Sciatic nerve (tissue), 2 donors: ENCODE data around the gene SEMA6B. TPM values are rescaled to one million over a fixed set of nuclear protein-coding genes. Genes with fewer than 3 reads are reported as not detected.
"Not testable (repeated sequence)": the region's sequence is repeated elsewhere in the genome, so short reads cannot be mapped to it uniquely, and the experiment has no call there.

ENCODE experiments used
- ATAC-seq: fragments of 200-7000 bp; cut with Tn5 transposase; one replicate; pipeline ENCODE4 v1.9.1; 2020; ENCODE audit warnings: mild to moderate bottlenecking, moderate library complexity
- DNase-seq: peaks from one replicate; pipeline ENCODE4 v3.0.0-alpha.2; 2020; ENCODE audit warnings: low spot score
- intact Hi-C: fragments of 100-400 bp; cut with DNase I; formaldehyde crosslinking; loops from one replicate; pipeline ENCODE4 v1.14.2; 2022
- total RNA-seq: library from RNA; stranded (reverse); fragmentation: NEBNext Ultra II Directional; extraction: Animal tissue kit (Norgen Biotek cat#: 25700); gene quantifications from one replicate; pipeline ENCODE4 v1.2.1, GENCODE V29; 2021
- donor health status: DM: no; HTN: no; CAD: no.
- donor health status: DM: no; HTN: no; CAD: no.

Gene SEMA6B
- total RNA-seq, 1 donor from 2014 or later = 28.2 TPM

GRCh38 chr19:4538601-4538954 lies 20.9 kb downstream of the SEMA6B start:
- intact Hi-C loops = loop anchor here (10.0 kb wide), 1 partner anchor 476 kb away; no protein-coding TSS in a partner anchor
- ATAC-seq = no peak

GRCh38 chr19:4537953-4538600 lies 21.4 kb downstream of the SEMA6B start:
- intact Hi-C loops = loop anchor here (10.0 kb wide), 1 partner anchor 477 kb away; no protein-coding TSS in a partner anchor
- DNase-seq = no peak
- ATAC-seq = no peak

More at GRCh38 chr19:4538601-4538954, 20.9 kb downstream of the SEMA6B start:
- DNase-seq = no peak

DNA sequence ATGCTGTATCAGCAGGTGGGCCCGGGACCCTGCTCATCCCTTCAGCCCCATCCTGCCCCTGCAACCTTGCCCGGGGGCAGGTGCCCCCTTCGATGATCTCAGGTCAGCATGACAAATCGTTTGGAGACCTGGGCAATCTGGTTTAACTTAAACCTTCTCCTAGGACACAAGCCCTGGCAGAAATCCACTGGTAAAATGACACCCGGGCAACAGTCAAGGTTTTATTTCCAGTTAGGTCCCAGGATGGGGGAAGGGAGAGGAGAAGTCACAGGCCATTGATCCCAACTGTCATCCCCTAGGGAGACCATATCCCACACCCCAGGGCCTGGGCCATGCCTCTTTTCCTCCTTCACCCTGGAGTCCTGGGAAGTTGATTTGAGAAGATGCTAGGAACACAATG lies 22.7 kb downstream of the SEMA6B start:
- DNase-seq = no peak

GRCh38 chr19:4534836-4535658 lies 24.4 kb downstream of the SEMA6B start, which contains the start of gene PLIN5:
Gene PLIN5 (minus strand): TSS chr19:4535224. CDS start chr19:4534074, 1,150 bp downstream.
- ATAC-seq (peak; percentile 81), DNase-seq (peak; percentile 82)
- intact Hi-C loops = loop anchor here (10.0 kb wide), 1 partner anchor 480 kb away; no protein-coding TSS in a partner anchor

More for the DNA sequence above, 22.7 kb downstream of the SEMA6B start:
- ATAC-seq = no peak
- intact Hi-C loops = loop anchor here (10.0 kb wide), 1 partner anchor 478 kb away; no protein-coding TSS in a partner anchor

GRCh38 chr19:4533835-4534424 lies 25.6 kb downstream of the SEMA6B start:
- intact Hi-C loops = loop anchor here (10.0 kb wide), 1 partner anchor 481 kb away; no protein-coding TSS in a partner anchor
- DNase-seq = no peak
- ATAC-seq = no peak

DNA sequence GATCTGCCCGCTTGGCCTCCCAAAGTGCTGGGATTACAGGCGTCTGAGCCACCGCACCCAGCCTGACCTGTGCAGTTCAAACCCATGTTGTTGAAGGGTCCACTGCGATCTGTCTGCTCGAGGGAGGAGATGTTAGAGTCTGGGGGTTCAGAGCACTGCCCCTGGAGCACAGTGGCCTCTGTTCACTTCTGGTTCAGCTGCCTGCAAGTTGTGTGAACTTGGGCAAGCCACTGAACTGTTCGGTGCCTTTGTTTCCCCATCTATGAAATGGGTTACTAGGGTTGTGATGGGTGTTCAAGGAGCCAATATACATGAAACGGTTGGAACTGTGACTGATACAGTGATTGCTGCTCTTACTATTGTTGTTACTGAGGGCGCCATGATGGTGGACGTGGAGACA lies 26.1 kb downstream of the SEMA6B start:
- DNase-seq = no peak
- intact Hi-C loops = loop anchor here (10.0 kb wide), 1 partner anchor 481 kb away; no protein-coding TSS in a partner anchor
- ATAC-seq = no peak

DNA sequence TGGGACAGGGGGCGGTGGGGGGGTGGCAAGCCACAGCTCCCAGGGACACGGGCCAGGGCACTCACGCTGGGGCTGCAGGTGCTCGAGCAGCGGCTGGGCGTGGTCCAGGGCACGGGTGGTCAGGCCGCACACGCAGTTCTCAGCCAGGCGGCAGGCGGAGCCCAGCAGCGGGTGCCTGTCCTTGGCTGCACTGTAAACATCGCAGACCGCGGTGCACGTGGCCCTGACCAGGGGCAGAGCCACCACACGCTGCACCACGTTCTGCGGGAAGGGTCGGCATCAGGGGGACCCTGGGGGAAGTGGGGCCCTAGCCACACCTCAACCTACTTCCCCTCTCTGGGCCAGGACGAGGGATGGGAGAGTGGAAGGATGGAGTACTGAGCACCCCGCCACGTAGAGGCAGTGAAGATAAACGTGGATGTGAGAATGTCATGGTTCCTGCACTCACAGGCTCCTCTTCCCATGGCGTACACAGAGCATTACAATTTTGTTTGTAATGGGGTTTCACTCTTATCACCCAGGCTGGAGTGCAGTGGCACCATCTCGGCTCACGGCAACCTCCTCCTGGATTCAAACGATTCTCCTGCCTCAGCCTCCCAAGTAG lies 27.8 kb downstream of the SEMA6B start:
- no peak for ATAC-seq
- DNase-seq = no peak
- intact Hi-C loops = loop anchor here (10.0 kb wide), 1 partner anchor 483 kb away; no protein-coding TSS in a partner anchor

DNA sequence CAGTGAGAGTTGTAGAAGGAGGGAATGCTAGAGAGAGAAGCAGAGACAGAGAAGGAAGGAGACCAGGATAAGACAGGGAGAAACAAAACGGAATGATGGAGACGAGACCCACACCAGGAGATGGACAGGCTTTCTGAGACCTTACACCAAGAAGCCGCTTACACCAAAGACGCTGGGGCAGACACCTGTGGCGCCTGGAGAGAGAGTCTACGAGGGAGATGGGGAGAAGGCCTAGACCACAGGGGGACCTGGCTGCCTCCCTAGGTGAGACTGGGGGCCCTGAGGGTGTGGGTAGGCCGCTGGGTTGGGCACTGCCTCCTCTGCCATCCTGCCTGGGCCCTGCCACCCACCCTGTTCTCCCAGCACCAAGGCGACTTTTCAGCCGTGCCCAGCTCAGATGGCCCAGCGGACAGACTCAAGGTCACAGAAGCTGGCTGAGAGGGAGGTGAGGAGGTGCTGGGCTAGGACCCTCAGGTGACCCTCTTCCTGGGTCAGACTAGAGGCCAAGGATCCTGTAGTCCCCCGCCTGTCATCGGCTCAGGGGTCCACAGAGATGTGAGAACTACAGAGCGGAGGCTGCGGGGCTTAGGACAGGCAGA lies 29.5 kb downstream of the SEMA6B start:
- DNase-seq = no peak
- no peak for ATAC-seq
- intact Hi-C loops = loop anchor here (10.0 kb wide), 1 partner anchor 485 kb away; no protein-coding TSS in a partner anchor

DNA sequence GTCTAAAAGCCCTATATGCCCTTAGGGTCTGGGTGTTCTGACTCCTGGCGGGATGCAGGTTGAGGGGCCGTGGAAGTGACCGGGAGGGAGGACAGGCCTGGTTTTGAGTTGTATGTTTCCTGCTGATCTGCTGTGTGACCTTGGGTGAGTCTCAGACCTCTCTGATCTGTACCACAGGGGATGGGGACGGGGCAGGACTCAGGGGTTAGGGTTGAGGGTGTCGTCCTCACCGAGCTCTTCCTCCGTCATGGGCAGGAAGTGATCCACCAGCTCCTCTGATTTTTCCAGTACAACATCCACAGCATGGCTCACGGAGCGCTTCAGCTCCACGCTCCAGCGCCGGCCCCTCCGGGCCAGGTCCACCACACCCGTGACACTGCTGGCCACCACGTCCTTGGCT lies 30.6 kb downstream of the SEMA6B start:
- DNase-seq = no peak

DNA sequence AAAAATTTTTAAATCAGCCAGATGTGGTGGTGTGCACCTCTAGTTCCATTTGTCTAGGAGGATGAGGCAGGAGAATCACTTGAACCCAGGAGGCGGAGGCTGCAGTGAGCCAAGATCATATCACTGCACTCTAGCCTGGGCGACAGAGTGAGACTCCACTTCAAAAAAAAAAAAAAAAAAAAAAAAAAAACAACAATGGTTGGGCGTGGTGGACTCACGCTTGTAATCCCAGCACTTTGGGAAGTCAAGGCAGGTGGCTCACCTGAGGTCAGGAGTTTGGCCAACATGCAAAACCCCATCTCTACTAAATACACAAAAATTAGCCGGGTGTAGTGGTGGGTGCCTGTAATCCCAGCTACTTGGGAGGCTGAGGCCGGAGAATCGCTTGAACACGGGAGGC lies 32.1 kb downstream of the SEMA6B start:
- intact Hi-C loops, ATAC-seq, DNase-seq: not testable (repeated sequence)

More for the DNA sequence above, 30.6 kb downstream of the SEMA6B start:
- no peak for ATAC-seq
- intact Hi-C loops = no loop called here

DNA sequence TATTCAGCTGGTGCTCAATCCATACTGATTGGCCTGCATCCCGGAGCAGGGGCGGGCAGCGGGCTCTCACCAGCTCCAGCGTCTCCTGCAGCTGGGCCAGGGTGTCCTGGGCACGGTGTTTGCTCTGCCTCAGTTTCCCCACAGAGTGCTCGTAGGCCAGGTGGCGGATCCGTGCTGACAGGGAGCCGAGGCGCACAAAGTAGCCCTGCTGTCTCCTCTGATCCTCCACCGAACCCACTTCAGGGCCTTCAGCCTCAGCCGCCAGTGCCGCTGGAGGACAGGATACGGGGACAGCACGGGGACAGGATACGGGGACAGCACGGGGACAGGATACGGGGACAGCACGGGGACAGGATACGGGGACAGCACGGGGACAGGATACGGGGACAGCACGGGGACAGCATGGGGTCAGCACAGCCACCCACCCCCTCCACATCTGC lies 33.9 kb downstream of the SEMA6B start:
- no peak for DNase-seq
- no peak for ATAC-seq
- intact Hi-C loops = no loop called here

- intact Hi-C loops = no loop called here
- ATAC-seq = peak; percentile 57
- peak; percentile 80 for DNase-seq
Observed at GRCh38 chr19:4524808-4525562, 34.5 kb downstream of the SEMA6B start.

DNA sequence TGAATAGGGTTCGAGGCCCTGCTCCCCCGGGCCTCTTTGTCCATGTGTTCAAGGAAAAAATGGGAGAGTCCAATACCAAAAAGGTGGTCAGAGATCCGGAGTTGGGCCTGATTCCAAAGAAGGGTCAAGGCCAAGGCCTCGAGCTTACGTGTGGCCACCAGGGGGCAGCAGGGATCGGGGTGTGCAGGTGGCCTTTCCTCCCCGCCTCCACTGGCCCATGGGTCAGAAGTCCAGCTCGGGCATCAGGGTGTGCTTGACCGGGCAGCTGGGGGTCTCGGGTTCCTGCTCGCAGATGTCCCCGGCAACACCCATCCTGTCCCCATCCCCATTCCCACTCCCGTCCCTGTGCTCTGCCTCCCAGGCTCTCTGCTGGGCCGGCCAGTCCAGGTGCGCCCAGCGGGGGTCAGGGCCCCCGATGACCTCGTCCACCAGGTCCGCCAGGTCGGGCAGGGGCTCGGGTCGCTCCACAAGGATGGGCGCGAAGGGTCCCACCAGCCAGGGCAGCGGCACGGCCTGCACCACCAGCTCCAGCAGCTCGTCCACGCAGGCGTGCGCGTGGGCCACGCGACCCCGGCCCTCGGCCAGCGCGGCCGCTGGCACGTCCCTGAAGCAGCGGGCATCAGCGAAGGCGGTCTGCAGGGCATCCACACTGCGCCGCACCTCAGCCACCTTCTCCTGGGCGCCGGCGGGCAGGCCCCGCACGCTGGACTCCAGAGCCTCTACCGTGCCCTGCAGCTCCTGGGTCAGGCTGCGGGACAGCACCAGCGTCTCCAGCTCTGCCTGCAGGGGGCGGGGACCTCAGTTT lies 36.0 kb downstream of the SEMA6B start:
- intact Hi-C loops = no loop called here
- no peak for ATAC-seq

DNA sequence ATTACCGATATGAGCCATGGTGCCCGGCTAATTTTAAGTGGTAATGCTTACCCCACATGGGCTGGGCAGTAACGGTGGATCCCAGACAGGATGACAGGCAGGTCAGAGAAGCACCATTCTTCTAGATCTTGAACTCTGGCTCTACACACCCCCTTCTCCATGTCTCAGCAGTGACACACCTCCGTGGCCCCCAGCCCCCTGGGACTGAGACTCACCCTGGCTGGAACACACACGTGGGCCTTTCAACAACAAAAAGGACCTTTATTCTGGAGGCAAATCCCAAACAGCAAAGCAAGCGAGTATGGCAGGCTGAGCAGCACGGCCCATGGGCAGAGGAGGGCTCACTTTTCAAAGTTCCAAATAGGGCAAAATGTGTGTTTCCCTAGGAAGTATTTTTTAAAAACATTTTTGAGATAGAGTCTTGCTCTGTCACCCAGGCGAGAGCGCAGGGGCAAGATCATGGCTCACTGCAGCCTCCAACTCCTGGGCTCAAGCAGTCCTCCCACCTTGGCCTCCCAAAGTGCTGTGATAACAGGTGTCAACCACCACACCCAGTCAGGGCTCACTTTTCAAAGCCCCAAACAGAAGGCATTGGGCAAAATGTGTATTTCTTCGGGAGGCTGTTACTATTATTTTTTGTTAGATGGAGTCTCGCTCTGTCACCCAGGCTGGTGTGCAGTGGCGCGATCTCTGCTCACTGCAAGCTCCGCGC lies 37.0 kb downstream of the SEMA6B start:
- DNase-seq (no peak), ATAC-seq (no peak)
- intact Hi-C loops = no loop called here

More for the DNA sequence above, 36.0 kb downstream of the SEMA6B start:
- no peak for DNase-seq

- DNase-seq = no peak
- ATAC-seq = no peak
- intact Hi-C loops = no loop called here
Observed at GRCh38 chr19:4521888-4522242, 37.6 kb downstream of the SEMA6B start.

- no peak for DNase-seq
- no peak for ATAC-seq
- intact Hi-C loops = no loop called here
Observed at GRCh38 chr19:4521170-4521887, 38.2 kb downstream of the SEMA6B start.
